ENCODE data around the gene GPS2. TPM values are rescaled to one million over a fixed set of nuclear protein-coding genes. Genes with fewer than 3 reads are reported as not detected.
"Not testable (repeated sequence)": the region's sequence is repeated elsewhere in the genome, so short reads cannot be mapped to it uniquely, and the experiment has no call there.

Gene GPS2
- polyA plus RNA-seq, 3 donors = 40.1 to 55.5 (median 47.5) TPM

GRCh38 chr17:7343250-7343649 is 28.1 kb upstream of the GPS2 start:
- no peak overlapping the region for H3K27ac ChIP-seq (ENCODE audit: low read depth, low read length)
- WGBS, 3 donors = 67 to 76% (median 72%) methylated on average over 15 of the region's 15 CpGs

- H3K27ac ChIP-seq (ENCODE audit: low read depth, low read length) = no peak overlapping the region
- 87 to 94% (median 89%) methylated on average over 13 of the region's 13 CpGs for WGBS, 3 donors
These were observed 26.7 kb upstream of the GPS2 start for GRCh38 chr17:7341842-7342241.

- 64 to 78% (median 78%) methylated on average over 2 of the region's 2 CpGs for WGBS, 3 donors
- H3K27ac ChIP-seq (ENCODE audit: low read depth, low read length) = no peak overlapping the region
These were observed 25.0 kb upstream of the GPS2 start for GRCh38 chr17:7340179-7340578.

GRCh38 chr17:7337600-7337999 is 22.4 kb upstream of the GPS2 start:
- 47 to 63% (median 57%) methylated on average over 7 of the region's 7 CpGs for WGBS, 3 donors
- H3K27ac ChIP-seq (ENCODE audit: low read depth, low read length) = not testable (repeated sequence)

- 28 to 42% (median 33%) methylated on average over 16 to 17 of the region's 17 CpGs for WGBS, 3 donors
- H3K27ac ChIP-seq (ENCODE audit: low read depth, low read length) = no peak within 1 kb of the TSS
These were observed 21.3 kb upstream of the GPS2 start, which contains the start of gene ACAP1 for GRCh38 chr17:7336240-7337175. ACAP1 (plus strand) TSS chr17:7336529; CDS start chr17:7336735, 206 bp downstream.

- not testable (repeated sequence) for H3K27ac ChIP-seq (ENCODE audit: low read depth, low read length)
- 79 to 86% (median 80%) methylated on average over 13 of the region's 13 CpGs for WGBS, 3 donors
These were observed 20.6 kb upstream of the GPS2 start for GRCh38 chr17:7335765-7336164.

- no peak overlapping the region for H3K27ac ChIP-seq (ENCODE audit: low read depth, low read length)
- WGBS, 3 donors = 60 to 93% (median 83%) methylated on average over 3 of the region's 3 CpGs
These were observed 19.9 kb upstream of the GPS2 start for GRCh38 chr17:7334938-7335538.

- WGBS, 3 donors = 35 to 56% (median 40%) methylated on average over 14 of the region's 14 CpGs
- H3K27ac ChIP-seq (ENCODE audit: low read depth, low read length) = not testable (repeated sequence)
These were observed 17.5 kb upstream of the GPS2 start for GRCh38 chr17:7332600-7333069.

GRCh38 chr17:7332111-7332510 is 17.0 kb upstream of the GPS2 start:
- no peak overlapping the region for H3K27ac ChIP-seq (ENCODE audit: low read depth, low read length)
- WGBS, 3 donors = 47 to 54% (median 50%) methylated on average over 7 of the region's 7 CpGs

GRCh38 chr17:7330638-7331015 is 15.5 kb upstream of the GPS2 start:
- whole genome bisulfite sequencing, 3 donors = 61 to 66% (median 66%) methylated on average over 13 of the region's 13 CpGs
- no peak overlapping the region for H3K27ac ChIP-seq (ENCODE audit: low read depth, low read length)

GRCh38 chr17:7329997-7330637 is 15.0 kb upstream of the GPS2 start:
- WGBS, 3 donors = 0 to 3% (median 1%) methylated on average over 33 to 34 of the region's 34 CpGs
- H3K27ac ChIP-seq (ENCODE audit: low read depth, low read length) = peak overlapping the region; percentile 40

GRCh38 chr17:7329374-7329996 is 14.3 kb upstream of the GPS2 start:
- peak overlapping the region; percentile 40 for H3K27ac ChIP-seq (ENCODE audit: low read depth, low read length)
- WGBS, 3 donors = 0% methylated on average over 43 of the region's 43 CpGs

- 0 to 1% (median 1%) methylated on average over 33 to 50 of the region's 50 CpGs for WGBS, 3 donors
These were observed 13.7 kb upstream of the GPS2 start, which contains the start of gene NEURL4 for GRCh38 chr17:7328840-7329373. NEURL4 (minus strand) TSS chr17:7329335; CDS start chr17:7329312, 23 bp downstream.

GRCh38 chr17:7328009-7328408 is 12.8 kb upstream of the GPS2 start:
- H3K27ac ChIP-seq (ENCODE audit: low read depth, low read length) = no peak overlapping the region
- 65 to 78% (median 68%) methylated on average over 1 of the region's 1 CpG for WGBS, 3 donors

More at GRCh38 chr17:7328840-7329373, 13.7 kb upstream of the GPS2 start, which contains the start of gene NEURL4:
- peak within 1 kb of the TSS; percentile 40 for H3K27ac ChIP-seq (ENCODE audit: low read depth, low read length)

GRCh38 chr17:7327501-7327900 is 12.3 kb upstream of the GPS2 start:
- 86% methylated on average over 17 of the region's 17 CpGs for WGBS, 3 donors
- no peak overlapping the region for H3K27ac ChIP-seq (ENCODE audit: low read depth, low read length)

- no peak overlapping the region for H3K27ac ChIP-seq (ENCODE audit: low read depth, low read length)
- WGBS, 3 donors = 85 to 91% (median 85%) methylated on average over 7 of the region's 7 CpGs
These were observed 11.9 kb upstream of the GPS2 start for GRCh38 chr17:7327056-7327455.

GRCh38 chr17:7326186-7326585 is 11.0 kb upstream of the GPS2 start:
- WGBS, 3 donors = 87 to 94% (median 93%) methylated on average over 11 of the region's 11 CpGs
- no peak overlapping the region for H3K27ac ChIP-seq (ENCODE audit: low read depth, low read length)

- WGBS, 3 donors = 89 to 93% (median 90%) methylated on average over 17 to 19 of the region's 19 CpGs
These were observed 9.9 kb upstream of the GPS2 start for GRCh38 chr17:7325031-7325528.

More at GRCh38 chr17:7325031-7325528, 9.9 kb upstream of the GPS2 start:
- H3K27ac ChIP-seq (ENCODE audit: low read depth, low read length) = no peak overlapping the region

All from adipose tissue (tissue), 3 donors.